GM23338 (cell line): Measurements from ENCODE around the gene MIA. TPM values are rescaled to one million over a fixed set of nuclear protein-coding genes. Genes with fewer than 3 reads are reported as not detected.
A peak's percentile ranks its signal among the peaks of the same experiment; 100 is the strongest.
"Not testable (repeated sequence)": the region's sequence is repeated elsewhere in the genome, so short reads cannot be mapped to it uniquely, and the experiment has no call there.

ENCODE experiments used
- ATAC-seq: fragments of 200-7000 bp; cut with Tn5 transposase; 3 replicates; pipeline ENCODE4 v1.9.1; 2020
- DNase-seq: peaks from one replicate; pipeline ENCODE4 v3.0.0-alpha.2; 2015; ENCODE audit warnings: low spot score
- H2AFZ ChIP-seq: fragments of 200-600 bp; sonication (generic); 2 replicates; pipeline ENCODE4 v1.8.0; 2016; ENCODE audit warnings: antibody characterized with exemption, mild to moderate bottlenecking, moderate library complexity
- H3F3A ChIP-seq: fragments of 200-600 bp; sonication (generic); replicated peaks from 2 replicates; pipeline ENCODE4 v1.8.0; 2017; ENCODE audit warnings: antibody characterized with exemption, mixed run types, low read depth
- H3K27ac ChIP-seq: fragments of 200-600 bp; sonication (generic); 2 replicates; pipeline ENCODE4 v1.6.1; 2016; ENCODE audit warnings: low read depth
- H3K27me3 ChIP-seq: fragments of 200-600 bp; sonication (generic); 2 replicates; pipeline ENCODE4 v1.8.0; 2016; ENCODE audit warnings: mild to moderate bottlenecking, mixed run types, moderate library complexity; ENCODE audit not compliant: insufficient read depth
- H3K36me3 ChIP-seq: fragments of 200-600 bp; sonication (generic); 2 replicates; pipeline ENCODE4 v1.8.0; 2016; ENCODE audit warnings: mild to moderate bottlenecking; ENCODE audit not compliant: insufficient read depth
- H3K4me1 ChIP-seq: fragments of 200-600 bp; sonication (generic); 2 replicates; pipeline ENCODE4 v1.8.0; 2016; ENCODE audit warnings: mild to moderate bottlenecking, moderate library complexity; ENCODE audit not compliant: insufficient read depth
- H3K4me2 ChIP-seq: fragments of 200-600 bp; sonication (generic); 2 replicates; pipeline ENCODE4 v1.7.1; 2017; ENCODE audit warnings: mixed run types
- H3K4me3 ChIP-seq: fragments of 200-600 bp; sonication (generic); 2 replicates; pipeline ENCODE4 v1.6.1; 2016; ENCODE audit warnings: mixed run types
- H3K79me2 ChIP-seq: fragments of 200-600 bp; sonication (generic); replicated peaks from 2 replicates; pipeline ENCODE4 v1.8.0; 2017; ENCODE audit warnings: mild to moderate bottlenecking; ENCODE audit not compliant: insufficient read depth
- H3K9me2 ChIP-seq: fragments of 200-600 bp; sonication (generic); 2 replicates; pipeline ENCODE4 v1.8.0; 2017; ENCODE audit not compliant: insufficient read depth
- H4K20me1 ChIP-seq: fragments of 200-600 bp; sonication (generic); replicated peaks from 2 replicates; pipeline ENCODE4 v1.8.0; 2017; ENCODE audit warnings: mild to moderate bottlenecking; ENCODE audit not compliant: insufficient read depth
- H3K27ac Mint-ChIP-seq: 2 replicates; pipeline ENCODE4 v1.8.0; 2020; ENCODE audit warnings: inconsistent platforms, mild to moderate bottlenecking, moderate library complexity, mixed read lengths
- H3K27me3 Mint-ChIP-seq: 3 replicates; pipeline ENCODE4 v1.8.0; 2022; ENCODE audit warnings: low read depth, mild to moderate bottlenecking, moderate library complexity, mixed read lengths, inconsistent platforms; ENCODE audit not compliant: insufficient read depth, poor library complexity
- H3K36me3 Mint-ChIP-seq: 3 replicates; pipeline ENCODE4 v1.8.0; 2021; ENCODE audit warnings: low read depth, mild to moderate bottlenecking, inconsistent platforms, moderate library complexity, mixed read lengths
- H3K4me1 Mint-ChIP-seq: 3 replicates; pipeline ENCODE4 v1.8.0; 2020; ENCODE audit warnings: mild to moderate bottlenecking, inconsistent platforms, mixed read lengths
- H3K4me3 Mint-ChIP-seq: 3 replicates; pipeline ENCODE4 v1.8.0; 2021; ENCODE audit warnings: moderate library complexity, mild to moderate bottlenecking, inconsistent platforms, mixed read lengths
- H3K9me3 Mint-ChIP-seq: 3 replicates; pipeline ENCODE4 v1.8.0; 2020; ENCODE audit warnings: moderate library complexity, mild to moderate bottlenecking, inconsistent platforms, mixed read lengths
- CREB1 ChIP-seq: fragments of 250-450 bp; sonication (Bioruptor Pico); IDR thresholded peaks from 2 replicates; pipeline ENCODE4 v1.5.0; 2020; ENCODE audit warnings: low read depth, mild to moderate bottlenecking, moderate library complexity
- CTCF ChIP-seq, 2 experiments: fragments of 200-600 bp in 1 of 2; sonication (generic) in 1 of 2; conservative IDR thresholded peaks; 2 replicates each; pipeline versions ENCODE4 v1.5.1 to v1.6.1; 2016 to 2017; ENCODE audit warnings: antibody characterized with exemption in 2 of 2, low read depth in 2 of 2, mild to moderate bottlenecking in 2 of 2, moderate library complexity in 1 of 2
- ETS1 ChIP-seq: IDR thresholded peaks from 2 replicates; pipeline ENCODE4 v1.6.1; 2016; ENCODE audit warnings: antibody characterized with exemption
- EZH2 ChIP-seq: fragments of 200-600 bp; sonication (generic); IDR thresholded peaks from one replicate; pipeline ENCODE4 v1.8.0; 2017; ENCODE audit warnings: antibody characterized with exemption, mild to moderate bottlenecking, low read depth; ENCODE audit not compliant: unreplicated experiment
- EZH2phosphoT487 ChIP-seq: fragments of 200-600 bp; sonication (generic); IDR thresholded peaks from one replicate; pipeline ENCODE4 v1.8.1; 2018; ENCODE audit warnings: antibody characterized with exemption; ENCODE audit not compliant: unreplicated experiment
- JUNB ChIP-seq: IDR thresholded peaks from one replicate; pipeline ENCODE4 v1.6.1; 2016; ENCODE audit warnings: antibody characterized with exemption; ENCODE audit not compliant: unreplicated experiment
- NANOG ChIP-seq: IDR thresholded peaks from 2 replicates; pipeline ENCODE4 v1.6.1; 2016; ENCODE audit warnings: antibody characterized with exemption, borderline replicate concordance
- POLR2AphosphoS5 ChIP-seq: IDR thresholded peaks from 2 replicates; pipeline ENCODE4 v1.6.1; 2016; ENCODE audit warnings: antibody characterized with exemption, low read depth
- REST ChIP-seq: IDR thresholded peaks from one replicate; pipeline ENCODE4 v1.6.1; 2018; ENCODE audit warnings: antibody characterized with exemption; ENCODE audit not compliant: unreplicated experiment
- STAT1 ChIP-seq: IDR thresholded peaks from one replicate; pipeline ENCODE4 v1.6.1; 2016; ENCODE audit warnings: antibody characterized with exemption; ENCODE audit not compliant: unreplicated experiment
- ZNF114 ChIP-seq: fragments of 250-450 bp; sonication (Bioruptor Pico); IDR thresholded peaks from 2 replicates; pipeline ENCODE4 v1.5.0; 2020; ENCODE audit warnings: mild to moderate bottlenecking, moderate library complexity
- ZNF331 ChIP-seq: fragments of 250-450 bp; sonication (Bioruptor Pico); IDR thresholded peaks from 2 replicates; pipeline ENCODE4 v1.5.0; 2020; ENCODE audit warnings: low read depth, mild to moderate bottlenecking, moderate library complexity
- polyA plus RNA-seq: library from polyadenylated mRNA; unstranded; fragments of >200 nt; fragmentation: Nextera tagmentation; extraction: Ambion mirVana; gene quantifications from 2 replicates; pipeline ENCODE4 v1.2.1, GENCODE V29; 2016
- total RNA-seq: library from RNA; depleted of rRNA; stranded (reverse); fragments of >200 nt; shearing (Covaris generic); gene quantifications from 2 replicates; pipeline ENCODE4 v1.2.3, GENCODE V29; 2014

Gene MIA
- total and polyA plus RNA-seq, 2 experiments from 2014 or later = not detected

GRCh38 chr19:40763963-40764362, 11.4 kb upstream of the MIA start:
- no peaks in the 10 kb centered on the region for H3K27me3 ChIP-seq
- H3K4me1 ChIP-seq = no peaks in the 10 kb centered on the region
- no peak overlapping the region for H3K27ac ChIP-seq
- ATAC-seq (no peak), DNase-seq (no peak)
- Mint-ChIP-seq H3K27me3 (peaks cover 2% of the 10 kb centered on the region), H3K36me3 (peaks cover 84% of the 10 kb centered on the region), H3K9me3 (no peaks in the 10 kb centered on the region), H3K4me1 (no peaks in the 10 kb centered on the region), H3K4me3 (no peak overlapping the region), H3K27ac (no peak overlapping the region)
- peaks cover 67% of the 10 kb centered on the region for H3K36me3 ChIP-seq
- H4K20me1 ChIP-seq = peaks cover 34% of the 10 kb centered on the region
- H2AFZ ChIP-seq = no peak overlapping the region
- peaks cover 20% of the 10 kb centered on the region; the same call in 1 of the 2 replicates for H3K79me2 ChIP-seq
- H3K4me3 ChIP-seq = no peak overlapping the region
- H3F3A ChIP-seq = peaks cover 55% of the 10 kb centered on the region
- H3K9me2 ChIP-seq = no peaks in the 10 kb centered on the region
- TF ChIP-seq STAT1 = no peak
- no peak overlapping the region for H3K4me2 ChIP-seq

GRCh38 chr19:40766385-40766784, 8.9 kb upstream of the MIA start:
- not testable (repeated sequence) for H3K4me2 ChIP-seq, H3K27me3 ChIP-seq, DNase-seq, H3K4me1 ChIP-seq, H3K9me3 Mint-ChIP-seq, H3K4me3 ChIP-seq, H3K9me2 ChIP-seq, H2AFZ ChIP-seq, ATAC-seq, H3K27me3 Mint-ChIP-seq, H3K79me2 ChIP-seq, H3K4me1 Mint-ChIP-seq, H3K27ac Mint-ChIP-seq, H3K4me3 Mint-ChIP-seq
- Histone ChIP-seq H3K36me3 (peaks cover 44% of the 10 kb centered on the region), H4K20me1 (peaks cover 16% of the 10 kb centered on the region), H3F3A (peaks cover 46% of the 10 kb centered on the region), H3K27ac (peak overlapping the region; percentile 66; the same call in 1 of the 2 replicates)
- H3K36me3 Mint-ChIP-seq = peaks cover 71% of the 10 kb centered on the region

- Histone ChIP-seq H3F3A (peaks cover 27% of the 10 kb centered on the region), H3K4me2 (no peak overlapping the region), H3K27ac (0 out of 2 replicates have a peak overlapping the region, but pooled peaks have one; percentile 39), H3K27me3 (no peaks in the 10 kb centered on the region), H3K4me1 (no peaks in the 10 kb centered on the region), H3K4me3 (no peak overlapping the region), H3K36me3 (peaks cover 20% of the 10 kb centered on the region), H3K79me2 (no peaks in the 10 kb centered on the region), H4K20me1 (peaks cover 9% of the 10 kb centered on the region), H2AFZ (no peak overlapping the region), H3K9me2 (no peaks in the 10 kb centered on the region)
- DNase-seq (no peak), ATAC-seq (no peak)
- peaks cover 7% of the 10 kb centered on the region; the same call in 2 of the 3 replicates for H3K9me3 Mint-ChIP-seq
- no peak overlapping the region for H3K27ac Mint-ChIP-seq
- H3K4me3 Mint-ChIP-seq = no peak overlapping the region
- H3K36me3 Mint-ChIP-seq = peaks cover 50% of the 10 kb centered on the region
- H3K27me3 Mint-ChIP-seq = peaks cover 9% of the 10 kb centered on the region
- no peaks in the 10 kb centered on the region; the same call in 2 of the 3 replicates for H3K4me1 Mint-ChIP-seq
- TF ChIP-seq STAT1 (no peak), ZNF114 (CRISPR knock-in tag) (no peak), REST (no peak), ETS1 (no peak), CTCF (conservative IDR thresholded peaks at IDR 0.05; ENCODE audit: low read depth in 2 of 2) (no peak), EZH2 (no peak), JUNB (no peak), EZH2phosphoT487 (no peak), POLR2AphosphoS5 (no peak), CREB1 (no peak), NANOG (no peak), ZNF331 (CRISPR knock-in tag) (no peak)
These were observed 6.5 kb upstream of the MIA start for GRCh38 chr19:40768869-40769268.
